Body of pancreas (tissue), 4 donors: ENCODE measurements around the gene CLECL1.

ENCODE experiments used
- POLR2A ChIP-seq, 3 donors: fragments of 450-650 bp; IDR thresholded peaks; one replicate each; pipeline ENCODE4 v1.6.1; 2016; ENCODE audit warnings: antibody characterized with exemption in 3 of 3, mild to moderate bottlenecking in 2 of 3
- TF ChIP-seq, protein P1 (sequence below), 7 experiments: fragments of 450-650 bp in 4 of 7; fragments of 200-600 bp in 3 of 7; sonication (generic) in 3 of 7; IDR thresholded peaks; one replicate each; pipeline ENCODE4 v1.5.1; 2016 to 2019; ENCODE audit warnings: antibody characterized with exemption in 7 of 7

DNA sequence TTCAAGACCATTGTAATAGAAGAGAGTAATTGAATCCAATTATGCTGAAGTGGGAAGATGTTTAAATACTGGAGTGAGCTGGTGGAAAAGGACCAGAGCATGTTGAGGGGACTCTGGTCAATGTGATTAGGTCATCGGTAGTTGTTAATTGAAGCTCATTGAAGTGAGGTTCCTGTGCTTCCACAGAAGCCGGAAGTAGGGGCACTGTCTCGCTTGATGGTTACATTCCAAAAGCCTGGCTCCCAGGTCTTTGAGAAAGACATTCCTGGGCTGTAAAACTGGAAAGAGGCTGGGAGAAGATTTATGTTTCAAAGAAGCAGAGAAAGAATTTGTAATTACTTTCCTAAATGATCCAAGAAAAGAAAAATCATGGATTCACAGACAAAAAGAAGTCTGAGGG lies 12.3 kb upstream of the CLECL1 start:
- TF ChIP-seq, protein P1, sequence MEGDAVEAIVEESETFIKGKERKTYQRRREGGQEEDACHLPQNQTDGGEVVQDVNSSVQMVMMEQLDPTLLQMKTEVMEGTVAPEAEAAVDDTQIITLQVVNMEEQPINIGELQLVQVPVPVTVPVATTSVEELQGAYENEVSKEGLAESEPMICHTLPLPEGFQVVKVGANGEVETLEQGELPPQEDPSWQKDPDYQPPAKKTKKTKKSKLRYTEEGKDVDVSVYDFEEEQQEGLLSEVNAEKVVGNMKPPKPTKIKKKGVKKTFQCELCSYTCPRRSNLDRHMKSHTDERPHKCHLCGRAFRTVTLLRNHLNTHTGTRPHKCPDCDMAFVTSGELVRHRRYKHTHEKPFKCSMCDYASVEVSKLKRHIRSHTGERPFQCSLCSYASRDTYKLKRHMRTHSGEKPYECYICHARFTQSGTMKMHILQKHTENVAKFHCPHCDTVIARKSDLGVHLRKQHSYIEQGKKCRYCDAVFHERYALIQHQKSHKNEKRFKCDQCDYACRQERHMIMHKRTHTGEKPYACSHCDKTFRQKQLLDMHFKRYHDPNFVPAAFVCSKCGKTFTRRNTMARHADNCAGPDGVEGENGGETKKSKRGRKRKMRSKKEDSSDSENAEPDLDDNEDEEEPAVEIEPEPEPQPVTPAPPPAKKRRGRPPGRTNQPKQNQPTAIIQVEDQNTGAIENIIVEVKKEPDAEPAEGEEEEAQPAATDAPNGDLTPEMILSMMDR (IDR thresholded peaks at IDR 0.05): no peak
- no peak for TF ChIP-seq POLR2A (IDR thresholded peaks at IDR 0.05)
